IPS-11a (cell line): ENCODE results near the gene HDAC4.

Experiments
- H3K4me3 ChIP-seq: one replicate; pipeline ENCODE4 v1.5.1; 2013; ENCODE audit warnings: low read depth, low read length, control low read depth

HDAC4 gene

GRCh38 chr2:239370876-239371725 lies 29.7 kb downstream of the HDAC4 start:
- no peak overlapping the region for H3K4me3 ChIP-seq

GRCh38 chr2:239370403-239370802 lies 30.4 kb downstream of the HDAC4 start:
- no peak overlapping the region for H3K4me3 ChIP-seq

GRCh38 chr2:239369631-239370161 lies 31.1 kb downstream of the HDAC4 start:
- no peak overlapping the region for H3K4me3 ChIP-seq

GRCh38 chr2:239368906-239369552 lies 31.8 kb downstream of the HDAC4 start:
- no peak overlapping the region for H3K4me3 ChIP-seq

GRCh38 chr2:239368321-239368720 lies 32.5 kb downstream of the HDAC4 start:
- H3K4me3 ChIP-seq = no peak overlapping the region

- H3K4me3 ChIP-seq = no peak overlapping the region
These were observed 34.1 kb downstream of the HDAC4 start for GRCh38 chr2:239366740-239367139.

GRCh38 chr2:239365782-239366435 lies 34.9 kb downstream of the HDAC4 start:
- H3K4me3 ChIP-seq = no peak overlapping the region

- no peak overlapping the region for H3K4me3 ChIP-seq
These were observed 35.6 kb downstream of the HDAC4 start for GRCh38 chr2:239365071-239365781.

GRCh38 chr2:239363946-239364637 lies 36.7 kb downstream of the HDAC4 start:
- H3K4me3 ChIP-seq = no peak overlapping the region

GRCh38 chr2:239362507-239362906 lies 38.3 kb downstream of the HDAC4 start:
- H3K4me3 ChIP-seq = no peak overlapping the region

GRCh38 chr2:239361311-239361642 lies 39.5 kb downstream of the HDAC4 start:
- H3K4me3 ChIP-seq = no peak overlapping the region

- H3K4me3 ChIP-seq = no peak overlapping the region
These were observed 40.2 kb downstream of the HDAC4 start for GRCh38 chr2:239360421-239361310.

- no peak overlapping the region for H3K4me3 ChIP-seq
These were observed 40.8 kb downstream of the HDAC4 start for GRCh38 chr2:239360008-239360407.

- H3K4me3 ChIP-seq = no peak overlapping the region
These were observed 41.5 kb downstream of the HDAC4 start for GRCh38 chr2:239359196-239359912.

- no peak overlapping the region for H3K4me3 ChIP-seq
These were observed 42.6 kb downstream of the HDAC4 start for GRCh38 chr2:239358062-239358754.

- no peak overlapping the region for H3K4me3 ChIP-seq
These were observed 45.1 kb downstream of the HDAC4 start for GRCh38 chr2:239355724-239356123.

GRCh38 chr2:239355139-239355538 lies 45.7 kb downstream of the HDAC4 start:
- H3K4me3 ChIP-seq = no peak overlapping the region

GRCh38 chr2:239354791-239355136 lies 46.1 kb downstream of the HDAC4 start:
- no peak overlapping the region for H3K4me3 ChIP-seq
